Measurements from ENCODE around the gene DHPS. TPM values are rescaled to one million over a fixed set of nuclear protein-coding genes. Genes with fewer than 3 reads are reported as not detected.

DHPS gene
- total and polyA plus RNA-seq, 2 of the 13 experiments (the other 11 are each of a cell fraction or from before 2014, with no cell fraction given), result 43.3 to 84.3 TPM

- TF ChIP-seq, protein P1, sequence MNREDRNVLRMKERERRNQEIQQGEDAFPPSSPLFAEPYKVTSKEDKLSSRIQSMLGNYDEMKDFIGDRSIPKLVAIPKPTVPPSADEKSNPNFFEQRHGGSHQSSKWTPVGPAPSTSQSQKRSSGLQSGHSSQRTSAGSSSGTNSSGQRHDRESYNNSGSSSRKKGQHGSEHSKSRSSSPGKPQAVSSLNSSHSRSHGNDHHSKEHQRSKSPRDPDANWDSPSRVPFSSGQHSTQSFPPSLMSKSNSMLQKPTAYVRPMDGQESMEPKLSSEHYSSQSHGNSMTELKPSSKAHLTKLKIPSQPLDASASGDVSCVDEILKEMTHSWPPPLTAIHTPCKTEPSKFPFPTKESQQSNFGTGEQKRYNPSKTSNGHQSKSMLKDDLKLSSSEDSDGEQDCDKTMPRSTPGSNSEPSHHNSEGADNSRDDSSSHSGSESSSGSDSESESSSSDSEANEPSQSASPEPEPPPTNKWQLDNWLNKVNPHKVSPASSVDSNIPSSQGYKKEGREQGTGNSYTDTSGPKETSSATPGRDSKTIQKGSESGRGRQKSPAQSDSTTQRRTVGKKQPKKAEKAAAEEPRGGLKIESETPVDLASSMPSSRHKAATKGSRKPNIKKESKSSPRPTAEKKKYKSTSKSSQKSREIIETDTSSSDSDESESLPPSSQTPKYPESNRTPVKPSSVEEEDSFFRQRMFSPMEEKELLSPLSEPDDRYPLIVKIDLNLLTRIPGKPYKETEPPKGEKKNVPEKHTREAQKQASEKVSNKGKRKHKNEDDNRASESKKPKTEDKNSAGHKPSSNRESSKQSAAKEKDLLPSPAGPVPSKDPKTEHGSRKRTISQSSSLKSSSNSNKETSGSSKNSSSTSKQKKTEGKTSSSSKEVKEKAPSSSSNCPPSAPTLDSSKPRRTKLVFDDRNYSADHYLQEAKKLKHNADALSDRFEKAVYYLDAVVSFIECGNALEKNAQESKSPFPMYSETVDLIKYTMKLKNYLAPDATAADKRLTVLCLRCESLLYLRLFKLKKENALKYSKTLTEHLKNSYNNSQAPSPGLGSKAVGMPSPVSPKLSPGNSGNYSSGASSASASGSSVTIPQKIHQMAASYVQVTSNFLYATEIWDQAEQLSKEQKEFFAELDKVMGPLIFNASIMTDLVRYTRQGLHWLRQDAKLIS (CRISPR knock-in tag; IDR thresholded peaks at IDR 0.05), result no peak
- TF ChIP-seq SIX4 (CRISPR knock-in tag; IDR thresholded peaks at IDR 0.05) (no peak), ZNF580 (CRISPR knock-in tag; IDR thresholded peaks at IDR 0.05; ENCODE audit: borderline replicate concordance, low read depth) (peak; percentile 28; the same call in 1 of the 2 replicates), YEATS4 (CRISPR knock-in tag; IDR thresholded peaks at IDR 0.05; ENCODE audit: borderline replicate concordance) (peak; percentile 83), SALL1 (CRISPR knock-in tag; IDR thresholded peaks at IDR 0.05) (peak; percentile 57), ZMYM2 (CRISPR knock-in tag; IDR thresholded peaks at IDR 0.05) (0 out of 2 replicates have a peak, but pooled peaks have one; percentile 30), SRY (CRISPR knock-in tag; IDR thresholded peaks at IDR 0.05) (no peak), NR2C2 (CRISPR knock-in tag; IDR thresholded peaks at IDR 0.05; ENCODE audit: borderline replicate concordance) (peak; percentile 94), ZNF501 (CRISPR knock-in tag; IDR thresholded peaks at IDR 0.05) (peak; percentile 53), ZNF800 (CRISPR knock-in tag; IDR thresholded peaks at IDR 0.05) (peak; percentile 27; the same call in 1 of the 2 replicates), DNMT3B (CRISPR knock-in tag; conservative IDR thresholded peaks at IDR 0.05) (0 out of 2 replicates have a peak, but pooled peaks have one; percentile 45), ZNF138 (CRISPR knock-in tag; IDR thresholded peaks at IDR 0.05; ENCODE audit: low read depth) (no peak), MXI1 (IDR thresholded peaks at IDR 0.05; ENCODE audit: borderline replicate concordance, low read depth, low read length) (peak; percentile 95; the same call in 2 of the 3 replicates), ZMAT3 (CRISPR knock-in tag; conservative IDR thresholded peaks at IDR 0.05) (peak; percentile 78), ZNF441 (CRISPR knock-in tag; IDR thresholded peaks at IDR 0.05; ENCODE audit: borderline replicate concordance) (0 out of 2 replicates have a peak, but pooled peaks have one; percentile 37), ZBTB20 (CRISPR knock-in tag; IDR thresholded peaks at IDR 0.05; ENCODE audit: borderline replicate concordance, low read depth) (0 out of 2 replicates have a peak, but pooled peaks have one; percentile 40)
- TF ChIP-seq, protein P2, sequence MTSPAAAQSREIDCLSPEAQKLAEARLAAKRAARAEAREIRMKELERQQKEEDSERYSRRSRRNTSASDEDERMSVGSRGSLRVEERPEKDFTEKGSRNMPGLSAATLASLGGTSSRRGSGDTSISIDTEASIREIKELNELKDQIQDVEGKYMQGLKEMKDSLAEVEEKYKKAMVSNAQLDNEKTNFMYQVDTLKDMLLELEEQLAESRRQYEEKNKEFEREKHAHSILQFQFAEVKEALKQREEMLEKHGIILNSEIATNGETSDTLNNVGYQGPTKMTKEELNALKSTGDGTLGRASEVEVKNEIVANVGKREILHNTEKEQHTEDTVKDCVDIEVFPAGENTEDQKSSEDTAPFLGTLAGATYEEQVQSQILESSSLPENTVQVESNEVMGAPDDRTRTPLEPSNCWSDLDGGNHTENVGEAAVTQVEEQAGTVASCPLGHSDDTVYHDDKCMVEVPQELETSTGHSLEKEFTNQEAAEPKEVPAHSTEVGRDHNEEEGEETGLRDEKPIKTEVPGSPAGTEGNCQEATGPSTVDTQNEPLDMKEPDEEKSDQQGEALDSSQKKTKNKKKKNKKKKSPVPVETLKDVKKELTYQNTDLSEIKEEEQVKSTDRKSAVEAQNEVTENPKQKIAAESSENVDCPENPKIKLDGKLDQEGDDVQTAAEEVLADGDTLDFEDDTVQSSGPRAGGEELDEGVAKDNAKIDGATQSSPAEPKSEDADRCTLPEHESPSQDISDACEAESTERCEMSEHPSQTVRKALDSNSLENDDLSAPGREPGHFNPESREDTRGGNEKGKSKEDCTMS (CRISPR knock-in tag; conservative IDR thresholded peaks at IDR 0.05), result no peak
- TF ChIP-seq, protein P3, sequence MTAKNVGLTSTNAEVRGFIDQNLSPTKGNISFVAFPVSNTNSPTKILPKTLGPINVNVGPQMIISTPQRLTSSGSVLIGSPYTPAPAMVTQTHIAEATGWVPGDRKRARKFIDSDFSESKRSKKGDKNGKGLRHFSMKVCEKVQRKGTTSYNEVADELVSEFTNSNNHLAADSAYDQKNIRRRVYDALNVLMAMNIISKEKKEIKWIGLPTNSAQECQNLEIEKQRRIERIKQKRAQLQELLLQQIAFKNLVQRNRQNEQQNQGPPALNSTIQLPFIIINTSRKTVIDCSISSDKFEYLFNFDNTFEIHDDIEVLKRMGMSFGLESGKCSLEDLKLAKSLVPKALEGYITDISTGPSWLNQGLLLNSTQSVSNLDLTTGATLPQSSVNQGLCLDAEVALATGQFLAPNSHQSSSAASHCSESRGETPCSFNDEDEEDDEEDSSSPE (CRISPR knock-in tag; IDR thresholded peaks at IDR 0.05), result peak; percentile 88
These were observed 42.2 kb upstream of the DHPS start, which contains the start of gene TNPO2 (continued) for GRCh38 chr19:12723641-12724426.
